CD14-positive monocyte (primary cell): ENCODE data around the gene NME8. TPM values are rescaled to one million over a fixed set of nuclear protein-coding genes. Genes with fewer than 3 reads are reported as not detected.

ENCODE experiments used
- DNase-seq, 3 donors: peaks; one replicate each; pipeline ENCODE4 v3.0.0-alpha.2; 2011 to 2022
- H2AFZ ChIP-seq: 2 replicates; pipeline ENCODE4 v1.6.0; 2012; ENCODE audit warnings: mild to moderate bottlenecking, low read depth, low read length, inconsistent platforms; ENCODE audit not compliant: insufficient read depth, poor library complexity, severe bottlenecking
- H3K27ac ChIP-seq, 2 donors: 1 replicate in 1 of 2; 2 replicates in 1 of 2; pipeline ENCODE4 v1.5.1; 2012 to 2013; ENCODE audit warnings: low read length in 2 of 2, control low read depth in 1 of 2, inconsistent platforms in 1 of 2, low read depth in 1 of 2, mild to moderate bottlenecking in 1 of 2
- H3K27me3 ChIP-seq, 2 donors: one replicate each; pipeline versions ENCODE4 v1.6.0 to v1.6.1; 2011 to 2013; ENCODE audit warnings: low read length in 2 of 2; ENCODE audit not compliant: control insufficient read depth in 2 of 2, insufficient read depth in 2 of 2
- H3K36me3 ChIP-seq, 2 donors: replicated peaks in 1 of 2; 1 replicate in 1 of 2; 2 replicates in 1 of 2; pipeline versions ENCODE4 v1.5.1 to v1.6.1; 2012 to 2013; ENCODE audit warnings: low read length in 2 of 2, control low read depth in 1 of 2, inconsistent platforms in 1 of 2, mild to moderate bottlenecking in 1 of 2; ENCODE audit not compliant: insufficient read depth in 2 of 2, control insufficient read depth in 1 of 2
- H3K4me1 ChIP-seq, 2 donors: 1 replicate in 1 of 2; 2 replicates in 1 of 2; pipeline versions ENCODE4 v1.5.1 to v1.6.1; 2012 to 2013; ENCODE audit warnings: low read length in 2 of 2, control low read depth in 1 of 2, inconsistent platforms in 1 of 2, mild to moderate bottlenecking in 1 of 2, moderate library complexity in 1 of 2; ENCODE audit not compliant: insufficient read depth in 2 of 2, control insufficient read depth in 1 of 2
- H3K4me2 ChIP-seq: replicated peaks from 2 replicates; pipeline ENCODE3; 2012; ENCODE audit warnings: low read length, moderate library complexity, mild to moderate bottlenecking; ENCODE audit not compliant: poor library complexity, severe bottlenecking; ENCODE audit errors: extremely low read depth
- H3K4me3 ChIP-seq, 3 experiments: fragments of 200-600 bp in 1 of 3; sonication (generic) in 1 of 3; replicated peaks in 1 of 3; 1 replicate in 2 of 3; 2 replicates in 1 of 3; pipeline ENCODE4 v1.5.1; 2011 to 2013; ENCODE audit warnings: low read length in 3 of 3, mild to moderate bottlenecking in 3 of 3, control low read depth in 2 of 3, low read depth in 2 of 3, inconsistent platforms in 1 of 3, moderate library complexity in 1 of 3
- H3K79me2 ChIP-seq: 2 replicates; pipeline ENCODE4 v1.6.0; 2012; ENCODE audit warnings: mild to moderate bottlenecking, control low read depth, inconsistent platforms, low read length, moderate library complexity; ENCODE audit not compliant: insufficient read depth
- H3K9ac ChIP-seq: 2 replicates; pipeline ENCODE4 v1.6.0; 2017; ENCODE audit warnings: low read length, mild to moderate bottlenecking; ENCODE audit not compliant: insufficient read depth, poor library complexity, severe bottlenecking
- H3K9me3 ChIP-seq, 2 donors: replicated peaks in 1 of 2; 1 replicate in 1 of 2; 2 replicates in 1 of 2; pipeline versions ENCODE4 v1.5.1 to v1.6.1; 2012 to 2013; ENCODE audit warnings: low read length in 2 of 2, control low read depth in 1 of 2; ENCODE audit not compliant: control insufficient read depth in 1 of 2, insufficient read depth in 1 of 2
- H4K20me1 ChIP-seq: 2 replicates; pipeline ENCODE4 v1.6.0; 2012; ENCODE audit warnings: mild to moderate bottlenecking, low read length, control low read depth, moderate library complexity; ENCODE audit not compliant: insufficient read depth
- H3K27ac Mint-ChIP-seq, 7 donors: one replicate each; pipeline ENCODE4 v1.8.0; 2020; ENCODE audit warnings: mild to moderate bottlenecking in 7 of 7, mixed read lengths in 7 of 7, moderate library complexity in 6 of 7, inconsistent platforms in 2 of 7
- H3K27me3 Mint-ChIP-seq, 3 donors: one replicate each; pipeline ENCODE4 v1.8.0; 2021 to 2022; ENCODE audit warnings: low read depth in 3 of 3, mild to moderate bottlenecking in 3 of 3, mixed read lengths in 3 of 3, moderate library complexity in 3 of 3, inconsistent platforms in 1 of 3
- H3K36me3 Mint-ChIP-seq, 2 donors: one replicate each; pipeline ENCODE4 v1.8.0; 2020; ENCODE audit warnings: mixed read lengths in 2 of 2, inconsistent platforms in 1 of 2, mild to moderate bottlenecking in 1 of 2
- H3K4me1 Mint-ChIP-seq: one replicate; pipeline ENCODE4 v1.8.0; 2020; ENCODE audit warnings: mild to moderate bottlenecking, mixed read lengths
- H3K4me3 Mint-ChIP-seq, 2 donors: one replicate each; pipeline ENCODE4 v1.8.0; 2020; ENCODE audit warnings: mild to moderate bottlenecking in 2 of 2, mixed read lengths in 2 of 2, moderate library complexity in 1 of 2
- H3K9me3 Mint-ChIP-seq, 7 donors: one replicate each; pipeline ENCODE4 v1.8.0; 2020 to 2022; ENCODE audit warnings: mixed read lengths in 7 of 7, mild to moderate bottlenecking in 6 of 7, moderate library complexity in 6 of 7, inconsistent platforms in 2 of 7
- WGBS: methylation state at CpG from one replicate; pipeline ENCODE4 v1.1.5; 2013; ENCODE audit warnings: missing lambda C conversion rate; ENCODE audit not compliant: insufficient coverage; 5-methylcytosine and 5-hydroxymethylcytosine counted together
- intact Hi-C, 2 donors: fragments of 100-400 bp; cut with micrococcal nuclease; formaldehyde crosslinking; loops; one replicate each; pipeline versions ENCODE4 v1.15.0 to v1.15.1; 2023
- polyA plus RNA-seq, 3 donors: library from polyadenylated mRNA; depleted of rRNA in 1 of 3; unstranded in 2 of 3; stranded (reverse) in 1 of 3; fragments of 300-500 nt in 2 of 3; fragments of >200 nt in 1 of 3; fragmentation: Illumina TruSeq in 2 of 3; gene quantifications; 1 replicate in 2 of 3; 2 replicates in 1 of 3; pipeline ENCODE4 v1.2.3, GENCODE V29; 2012 to 2021
- TF ChIP-seq, protein P1 (sequence below): fragments of 200-600 bp; IDR thresholded peaks from one replicate; pipeline ENCODE4 v1.8.0; 2022; ENCODE audit warnings: antibody characterized with exemption, mild to moderate bottlenecking

Gene NME8
- polyA plus RNA-seq, 3 donors, result 3.2 to 8.8 (median 4.8) TPM

DNA sequence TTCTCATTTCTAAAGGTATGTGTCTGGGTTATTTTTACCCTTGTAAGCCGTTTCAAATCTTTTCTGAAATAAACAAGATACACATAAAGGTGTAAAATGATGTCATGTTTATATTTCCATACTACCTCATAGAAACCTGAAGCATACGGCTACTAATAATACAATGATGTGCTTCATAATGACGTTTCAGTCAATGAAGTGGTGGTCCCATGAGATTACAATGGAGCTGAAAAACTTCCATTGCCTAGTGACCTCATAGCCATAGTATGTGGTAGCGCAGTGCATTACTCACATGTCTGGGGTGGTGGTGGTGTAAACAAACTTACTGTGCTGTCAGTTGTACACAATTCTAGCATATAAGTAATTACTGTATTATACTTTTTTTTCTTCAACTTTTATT, 96.9 kb downstream of the NME8 start:
- no peaks in the 10 kb centered on the region for H3K36me3 ChIP-seq
- H3K9me3 ChIP-seq, result no peaks in the 10 kb centered on the region
- H3K4me1 Mint-ChIP-seq, result no peaks in the 10 kb centered on the region
- peaks cover 2 to 3% of the 10 kb centered on the region in 2 donors for H3K36me3 Mint-ChIP-seq
- H3K4me3 ChIP-seq, result no peak overlapping the region
- no peak overlapping the region for H3K4me2 ChIP-seq
- no peak overlapping the region for H3K4me3 Mint-ChIP-seq
- H3K27me3 Mint-ChIP-seq, result no peaks in the 10 kb centered on the region
- no peak overlapping the region for H3K27ac Mint-ChIP-seq
- no peaks in the 10 kb centered on the region for H3K27me3 ChIP-seq
- no peak overlapping the region for H3K9ac ChIP-seq
- TF ChIP-seq, protein P1, sequence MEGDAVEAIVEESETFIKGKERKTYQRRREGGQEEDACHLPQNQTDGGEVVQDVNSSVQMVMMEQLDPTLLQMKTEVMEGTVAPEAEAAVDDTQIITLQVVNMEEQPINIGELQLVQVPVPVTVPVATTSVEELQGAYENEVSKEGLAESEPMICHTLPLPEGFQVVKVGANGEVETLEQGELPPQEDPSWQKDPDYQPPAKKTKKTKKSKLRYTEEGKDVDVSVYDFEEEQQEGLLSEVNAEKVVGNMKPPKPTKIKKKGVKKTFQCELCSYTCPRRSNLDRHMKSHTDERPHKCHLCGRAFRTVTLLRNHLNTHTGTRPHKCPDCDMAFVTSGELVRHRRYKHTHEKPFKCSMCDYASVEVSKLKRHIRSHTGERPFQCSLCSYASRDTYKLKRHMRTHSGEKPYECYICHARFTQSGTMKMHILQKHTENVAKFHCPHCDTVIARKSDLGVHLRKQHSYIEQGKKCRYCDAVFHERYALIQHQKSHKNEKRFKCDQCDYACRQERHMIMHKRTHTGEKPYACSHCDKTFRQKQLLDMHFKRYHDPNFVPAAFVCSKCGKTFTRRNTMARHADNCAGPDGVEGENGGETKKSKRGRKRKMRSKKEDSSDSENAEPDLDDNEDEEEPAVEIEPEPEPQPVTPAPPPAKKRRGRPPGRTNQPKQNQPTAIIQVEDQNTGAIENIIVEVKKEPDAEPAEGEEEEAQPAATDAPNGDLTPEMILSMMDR, result no peak
- no peak overlapping the region for H2AFZ ChIP-seq
- no peaks in the 10 kb centered on the region for H4K20me1 ChIP-seq
- H3K4me1 ChIP-seq, result no peaks in the 10 kb centered on the region
- intact Hi-C loops, result no loop called here
- no peaks in the 10 kb centered on the region for H3K79me2 ChIP-seq
- no CpG with 5 or more reads among the region's 4 CpGs for WGBS
- DNase-seq, result no peak
- H3K27ac ChIP-seq, result no peak overlapping the region
- H3K9me3 Mint-ChIP-seq, result peaks cover 0 to 3% (median 0%) of the 10 kb centered on the region in 7 donors

DNA sequence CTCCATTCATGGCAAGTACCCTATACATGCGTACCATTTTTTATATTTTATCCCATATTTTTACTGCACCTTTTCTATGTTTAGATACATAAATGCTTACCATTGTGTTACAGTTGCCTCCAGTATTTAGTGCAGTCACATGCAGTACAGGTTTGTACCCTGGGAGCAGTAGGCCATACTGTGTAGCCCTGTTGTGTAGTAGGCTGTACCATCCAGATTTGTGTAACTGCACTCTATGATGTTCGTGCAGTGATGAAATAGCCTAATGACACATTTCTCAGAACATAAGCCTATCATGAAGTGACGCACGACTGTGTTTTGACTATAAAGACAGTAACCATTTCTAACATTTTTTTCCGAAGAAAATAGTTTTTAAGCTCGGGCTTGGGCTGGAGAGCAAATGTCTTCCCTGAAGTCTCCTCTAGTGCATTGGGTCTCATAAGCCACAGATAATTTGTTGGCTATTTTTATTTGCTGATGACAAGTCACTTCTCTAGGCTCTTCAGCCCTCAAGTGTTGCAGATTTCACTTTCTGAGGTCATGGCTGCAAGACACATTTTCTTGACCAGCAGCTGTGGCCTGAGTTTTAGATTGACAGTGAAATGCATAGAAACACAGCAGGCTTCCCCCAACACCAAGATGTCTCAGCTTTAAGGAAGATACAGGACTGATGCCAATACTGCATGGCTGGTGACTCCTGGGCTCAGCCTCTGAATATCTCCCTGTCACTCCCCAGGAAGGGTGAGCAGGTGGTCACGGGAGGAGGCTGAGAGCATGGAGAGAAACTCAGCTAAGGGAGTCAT, 98.9 kb downstream of the NME8 start:
- no peaks in the 10 kb centered on the region for H3K27me3 Mint-ChIP-seq
- no peak overlapping the region for H3K9ac ChIP-seq
- no peak overlapping the region for H2AFZ ChIP-seq
- H3K27me3 ChIP-seq, result no peaks in the 10 kb centered on the region
- 92% methylated on average over 2 of the region's 7 CpGs for WGBS
- H3K4me2 ChIP-seq, result no peak overlapping the region
- H3K36me3 ChIP-seq, result no peaks in the 10 kb centered on the region
- TF ChIP-seq, protein P1, result no peak
- no peak for DNase-seq
- peaks cover 3% of the 10 kb centered on the region in 2 donors for H3K36me3 Mint-ChIP-seq
- H3K27ac Mint-ChIP-seq, result no peak overlapping the region
- peaks cover 0 to 3% (median 0%) of the 10 kb centered on the region in 7 donors for H3K9me3 Mint-ChIP-seq
- no peaks in the 10 kb centered on the region for H3K9me3 ChIP-seq
- H3K4me1 ChIP-seq, result peaks cover 5 to 6% of the 10 kb centered on the region in 2 donors
- intact Hi-C loops, result no loop called here
- H3K79me2 ChIP-seq, result no peaks in the 10 kb centered on the region
- H4K20me1 ChIP-seq, result no peaks in the 10 kb centered on the region
- no peak overlapping the region for H3K27ac ChIP-seq
- no peak overlapping the region for H3K4me3 ChIP-seq
- H3K4me1 Mint-ChIP-seq, result peaks cover 15% of the 10 kb centered on the region
- no peak overlapping the region for H3K4me3 Mint-ChIP-seq
